HepG2 (cell line): ENCODE results near the gene MAP3K3. TPM values are rescaled to one million over a fixed set of nuclear protein-coding genes. Genes with fewer than 3 reads are reported as not detected.

Experiments
- AKAP8 ChIP-seq: sonication (generic); formaldehyde crosslinking; IDR thresholded peaks from 2 replicates; pipeline ENCODE4 v1.5.1; 2020; ENCODE audit warnings: mild to moderate bottlenecking, missing genetic modification reagents
- ARNT ChIP-seq: fragments of 450-650 bp; IDR thresholded peaks from 2 replicates; pipeline ENCODE4 v1.6.1; 2017
- CBFB ChIP-seq: sonication (generic); formaldehyde crosslinking; IDR thresholded peaks from 2 replicates; pipeline ENCODE4 v1.4.0; 2020; ENCODE audit warnings: missing genetic modification reagents
- CBX5 ChIP-seq: sonication (generic); formaldehyde crosslinking; IDR thresholded peaks from 2 replicates; pipeline ENCODE4 v1.4.0; 2020; ENCODE audit warnings: missing genetic modification reagents, borderline replicate concordance
- GABPB1 ChIP-seq: IDR thresholded peaks from 2 replicates; pipeline ENCODE4 v1.6.1; 2016; ENCODE audit warnings: mild to moderate bottlenecking, missing genetic modification reagents, moderate library complexity, missing compliant biosample characterization
- HOXD1 ChIP-seq: sonication (generic); formaldehyde crosslinking; IDR thresholded peaks from 2 replicates; pipeline ENCODE4 v1.5.0; 2020; ENCODE audit warnings: missing genetic modification reagents
- IKZF1 ChIP-seq: fragments of 450-650 bp; IDR thresholded peaks from 2 replicates; pipeline ENCODE4 v1.7.1; 2016
- KIAA2018 ChIP-seq: sonication (generic); formaldehyde crosslinking; IDR thresholded peaks from 2 replicates; pipeline ENCODE4 v1.5.0; 2020; ENCODE audit warnings: mild to moderate bottlenecking, missing genetic modification reagents, borderline replicate concordance
- NCOR1 ChIP-seq: fragments of 200-600 bp; sonication (generic); IDR thresholded peaks from 2 replicates; pipeline ENCODE4 v1.7.0; 2017; ENCODE audit warnings: antibody characterized with exemption, low read length, borderline replicate concordance
- NFYB ChIP-seq: sonication (generic); formaldehyde crosslinking; IDR thresholded peaks from 2 replicates; pipeline ENCODE4 v1.4.0; 2020; ENCODE audit warnings: missing genetic modification reagents
- PTBP1 ChIP-seq: fragments of 200-400 bp; formaldehyde crosslinking; IDR thresholded peaks from 2 replicates; pipeline ENCODE4 v1.6.1; 2018; ENCODE audit warnings: low read length, low read depth; ENCODE audit not compliant: poor library complexity, severe bottlenecking
- SAFB2 ChIP-seq: sonication (generic); formaldehyde crosslinking; IDR thresholded peaks from 2 replicates; pipeline ENCODE4 v1.5.1; 2020; ENCODE audit warnings: missing genetic modification reagents, low read depth, mild to moderate bottlenecking, borderline replicate concordance
- SMAD3 ChIP-seq: sonication (generic); formaldehyde crosslinking; IDR thresholded peaks from 2 replicates; pipeline ENCODE4 v1.4.0; 2020; ENCODE audit warnings: missing genetic modification reagents
- STAT5B ChIP-seq: sonication (generic); formaldehyde crosslinking; IDR thresholded peaks from 2 replicates; pipeline ENCODE4 v1.4.0; 2020; ENCODE audit warnings: missing genetic modification reagents
- XBP1 ChIP-seq: sonication (generic); formaldehyde crosslinking; IDR thresholded peaks from 2 replicates; pipeline ENCODE4 v1.5.0; 2020; ENCODE audit warnings: missing genetic modification reagents
- YEATS4 ChIP-seq: sonication (generic); formaldehyde crosslinking; IDR thresholded peaks from 2 replicates; pipeline ENCODE4 v1.4.0; 2020; ENCODE audit warnings: missing genetic modification reagents, borderline replicate concordance
- ZFAT ChIP-seq: sonication (generic); formaldehyde crosslinking; conservative IDR thresholded peaks from 2 replicates; pipeline ENCODE4 v1.8.1; 2023; ENCODE audit warnings: missing genetic modification reagents, inconsistent platforms
- ZNF180 ChIP-seq: sonication (generic); formaldehyde crosslinking; IDR thresholded peaks from 2 replicates; pipeline ENCODE4 v1.4.0; 2020; ENCODE audit warnings: low read depth, missing genetic modification reagents, borderline replicate concordance
- ZNF317 ChIP-seq: sonication (generic); formaldehyde crosslinking; IDR thresholded peaks from 2 replicates; pipeline ENCODE4 v1.5.0; 2020; ENCODE audit warnings: mild to moderate bottlenecking, missing genetic modification reagents
- ZNF44 ChIP-seq: sonication (generic); formaldehyde crosslinking; IDR thresholded peaks from 2 replicates; pipeline ENCODE4 v1.5.1; 2020; ENCODE audit warnings: mild to moderate bottlenecking, missing genetic modification reagents
- ZNF558 ChIP-seq: sonication (generic); formaldehyde crosslinking; IDR thresholded peaks from 2 replicates; pipeline ENCODE4 v1.9.0; 2022; ENCODE audit warnings: mild to moderate bottlenecking, missing genetic modification reagents, borderline replicate concordance
- ZNF703 ChIP-seq: sonication (generic); formaldehyde crosslinking; IDR thresholded peaks from 2 replicates; pipeline ENCODE4 v1.5.1; 2020; ENCODE audit warnings: missing genetic modification reagents, mild to moderate bottlenecking, moderate library complexity, borderline replicate concordance
- ZNF790 ChIP-seq: sonication (generic); formaldehyde crosslinking; IDR thresholded peaks from 2 replicates; pipeline ENCODE4 v1.8.0; 2022; ENCODE audit warnings: missing genetic modification reagents, mild to moderate bottlenecking, borderline replicate concordance
- ZSCAN31 ChIP-seq: sonication (generic); formaldehyde crosslinking; IDR thresholded peaks from 2 replicates; pipeline ENCODE4 v1.5.0; 2020; ENCODE audit warnings: low read depth, mild to moderate bottlenecking, missing genetic modification reagents
- polyA plus RNA-seq, 8 experiments: library from polyadenylated mRNA; depleted of rRNA in 3 of 8; stranded (reverse) in 7 of 8; unstranded in 1 of 8; fragments of >200 nt; fragmentation: Illumina TruSeq in 4 of 8; extraction: Trizol in 4 of 8; gene quantifications; 2 replicates each; pipeline versions ENCODE4 v1.2.1 to v1.2.3, GENCODE V29; 2011 to 2016; ENCODE audit warnings: low read depth in 4 of 8, missing spikeins in 1 of 8, mixed read lengths in 1 of 8; ENCODE audit not compliant: insufficient read depth in 1 of 8
- total RNA-seq, 5 experiments: library from RNA; depleted of rRNA; stranded (reverse); fragments of >200 nt; fragmentation: Illumina TruSeq; extraction: Trizol; gene quantifications; 2 replicates each; pipeline ENCODE4 v1.2.3, GENCODE V29; 2016; ENCODE audit warnings: low read depth in 1 of 5

MAP3K3 gene
- total and polyA plus RNA-seq, 2 of the 13 experiments (the other 11 are each of a cell fraction or from before 2014, with no cell fraction given) = 17.7 to 21.8 TPM

DNA sequence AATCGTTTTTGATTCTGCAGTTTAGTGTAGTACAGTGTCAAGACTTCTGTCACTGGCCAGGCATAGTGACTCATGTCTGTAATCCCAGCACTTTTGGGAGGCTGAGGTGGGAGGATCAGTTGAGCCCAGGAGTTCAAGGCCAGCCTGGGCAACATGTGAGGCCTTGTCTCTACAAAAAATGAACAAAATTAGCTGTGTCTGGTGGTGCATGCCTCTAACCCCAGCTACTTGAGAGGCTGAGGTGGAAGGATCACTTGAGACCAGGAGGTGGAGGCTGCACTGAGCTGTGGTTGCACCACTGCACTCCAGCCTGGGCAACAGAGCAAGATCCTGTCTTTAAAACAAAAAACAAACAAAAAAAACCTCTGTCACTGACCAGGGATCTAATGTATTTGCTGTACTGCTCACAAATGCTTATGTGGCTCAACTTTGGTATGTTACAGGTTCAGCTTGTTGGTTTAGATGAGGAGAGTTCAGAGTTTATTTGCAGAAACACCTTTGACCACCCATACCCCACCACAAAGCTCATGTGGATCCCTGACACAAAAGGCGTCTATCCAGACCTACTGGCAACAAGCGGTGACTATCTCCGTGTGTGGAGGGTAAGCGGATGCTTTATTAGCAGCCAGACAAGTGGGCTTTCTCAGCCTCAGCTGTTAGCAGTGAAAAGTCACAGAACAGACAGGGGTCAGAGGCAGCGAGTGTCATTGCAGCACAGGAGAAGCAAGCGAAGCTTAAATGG, 44.0 kb upstream of the MAP3K3 start (continued):
- no peak for TF ChIP-seq KIAA2018 (CRISPR knock-in tag)
- TF ChIP-seq STAT5B (CRISPR knock-in tag) = no peak
- 0 out of 2 replicates have a peak, but pooled peaks have one; percentile 47 for TF ChIP-seq SAFB2 (CRISPR knock-in tag)
- TF ChIP-seq NCOR1 = peak; percentile 61; the same call in 1 of the 2 replicates
- TF ChIP-seq ZNF790 = peak; percentile 54; the same call in 1 of the 2 replicates
- peak; percentile 58; the same call in 1 of the 2 replicates for TF ChIP-seq AKAP8 (CRISPR knock-in tag)
- TF ChIP-seq CBFB = peak; percentile 72; the same call in 1 of the 2 replicates
- no peak for TF ChIP-seq XBP1
- TF ChIP-seq ZNF317 = no peak; the same call in 1 of the 2 replicates
- no peak for TF ChIP-seq ZNF558 (CRISPR knock-in tag)
- TF ChIP-seq NFYB = no peak
- TF ChIP-seq GABPB1 (CRISPR knock-in tag) = 0 out of 2 replicates have a peak, but pooled peaks have one; percentile 16
- no peak for TF ChIP-seq PTBP1
- TF ChIP-seq ZNF44 (CRISPR knock-in tag) = 0 out of 2 replicates have a peak, but pooled peaks have one; percentile 50
- no peak for TF ChIP-seq ZNF703 (CRISPR knock-in tag)
- no peak for TF ChIP-seq IKZF1
- no peak for TF ChIP-seq ZSCAN31 (CRISPR knock-in tag)
- peak; percentile 53; the same call in 1 of the 2 replicates for TF ChIP-seq SMAD3 (CRISPR knock-in tag)
- no peak for TF ChIP-seq ZNF180 (CRISPR knock-in tag)
- peak; percentile 89 for TF ChIP-seq CBX5 (CRISPR knock-in tag)
- no peak for TF ChIP-seq HOXD1
- 0 out of 2 replicates have a peak, but pooled peaks have one; percentile 47 for TF ChIP-seq YEATS4 (CRISPR knock-in tag)
- no peak for TF ChIP-seq ZFAT (CRISPR knock-in tag)
- TF ChIP-seq ARNT = no peak
